HEK293 (cell line): ENCODE measurements around the gene DNAJB4.

Experiments
- CTCF ChIA-PET: fragments of 350-600 bp; formaldehyde crosslinking; extraction: SDS; loops from one replicate; lab custom pipeline; 2021; ENCODE audit warnings: antibody characterized with exemption; lab: Yijun Ruan, JAX
- POLR2A ChIA-PET: fragments of 300-600 bp; formaldehyde crosslinking; extraction: SDS; loops from one replicate; lab custom pipeline; 2020; ENCODE audit warnings: antibody characterized with exemption, inconsistent platforms; lab: Yijun Ruan, JAX
- H3K27ac ChIP-seq: fragments of 200-500 bp; sonication (Bioruptor generic); 2 replicates; pipeline ENCODE4 v1.5.1; 2014; ENCODE audit warnings: low read depth, low read length, control low read depth, inconsistent platforms; ENCODE audit errors: extremely low read depth
- H3K36me3 ChIP-seq, 2 experiments: fragments of 200-500 bp in 1 of 2; sonication (Bioruptor generic) in 1 of 2; 1 replicate in 1 of 2; 2 replicates in 1 of 2; pipeline ENCODE4 v1.5.1; 2014 to 2017; ENCODE audit warnings: inconsistent platforms in 2 of 2, low read length in 2 of 2; ENCODE audit not compliant: control insufficient read depth in 2 of 2, insufficient read depth in 1 of 2
- H3K4me1 ChIP-seq: fragments of 200-500 bp; sonication (Bioruptor generic); 2 replicates; pipeline ENCODE4 v1.5.1; 2014; ENCODE audit warnings: mild to moderate bottlenecking, low read length, inconsistent platforms; ENCODE audit not compliant: control insufficient read depth, insufficient read depth
- H3K4me3 ChIP-seq: 2 replicates; pipeline ENCODE4 v1.5.1; 2011; ENCODE audit warnings: low read depth, mild to moderate bottlenecking, control low read depth, low read length, moderate library complexity
- H3K9me3 ChIP-seq: fragments of 200-500 bp; sonication (Bioruptor generic); 2 replicates; pipeline ENCODE4 v1.5.1; 2014; ENCODE audit warnings: low read depth, low read length, inconsistent platforms; ENCODE audit not compliant: control insufficient read depth, insufficient read depth
- ELK4 ChIP-seq: IDR thresholded peaks from 2 replicates; pipeline ENCODE4 v1.6.1; 2011; ENCODE audit warnings: mild to moderate bottlenecking, low read depth, low read length, borderline replicate concordance
- INSM2 ChIP-seq: fragments of 450-650 bp; formaldehyde crosslinking; IDR thresholded peaks from 2 replicates; pipeline ENCODE4 v1.5.1; 2016; ENCODE audit warnings: missing biosample characterization, missing genetic modification characterization
- KLF17 ChIP-seq: fragments of 450-650 bp; formaldehyde crosslinking; IDR thresholded peaks from 2 replicates; pipeline ENCODE4 v1.5.1; 2016; ENCODE audit warnings: missing biosample characterization, missing genetic modification characterization
- PRDM1 ChIP-seq: fragments of 450-650 bp; formaldehyde crosslinking; IDR thresholded peaks from 2 replicates; pipeline ENCODE4; 2016; ENCODE audit warnings: missing biosample characterization, missing genetic modification characterization
- SALL2 ChIP-seq: fragments of 450-650 bp; formaldehyde crosslinking; IDR thresholded peaks from 2 replicates; pipeline ENCODE4 v1.5.0; 2017; ENCODE audit warnings: missing biosample characterization, mild to moderate bottlenecking, missing genetic modification characterization, borderline replicate concordance
- TCF7L2 ChIP-seq: IDR thresholded peaks from 2 replicates; pipeline ENCODE4 v1.6.1; 2011; ENCODE audit warnings: low read depth, mild to moderate bottlenecking, inconsistent platforms, low read length, moderate library complexity, borderline replicate concordance
- ZBTB17 ChIP-seq: fragments of 450-650 bp; formaldehyde crosslinking; IDR thresholded peaks from 2 replicates; pipeline ENCODE4 v1.5.1; 2016; ENCODE audit warnings: missing biosample characterization, missing genetic modification characterization
- ZBTB7A ChIP-seq: fragments of 450-650 bp; formaldehyde crosslinking; IDR thresholded peaks from 2 replicates; pipeline ENCODE4 v1.5.1; 2016; ENCODE audit warnings: low read depth, missing biosample characterization, missing genetic modification characterization
- ZFP69B ChIP-seq: fragments of 450-650 bp; formaldehyde crosslinking; IDR thresholded peaks from 2 replicates; pipeline ENCODE4 v1.5.1; 2016; ENCODE audit warnings: missing biosample characterization, missing genetic modification characterization
- ZNF121 ChIP-seq: fragments of 450-650 bp; formaldehyde crosslinking; IDR thresholded peaks from 2 replicates; pipeline ENCODE4 v1.5.1; 2016; ENCODE audit warnings: missing biosample characterization, missing genetic modification characterization
- ZNF133 ChIP-seq: fragments of 450-650 bp; formaldehyde crosslinking; IDR thresholded peaks from 2 replicates; pipeline ENCODE4 v1.5.1; 2016; ENCODE audit warnings: missing biosample characterization, missing genetic modification characterization
- ZNF146 ChIP-seq: fragments of 450-650 bp; formaldehyde crosslinking; IDR thresholded peaks from 2 replicates; pipeline ENCODE4 v1.5.1; 2016; ENCODE audit warnings: missing biosample characterization, missing genetic modification characterization
- ZNF202 ChIP-seq: fragments of 450-650 bp; formaldehyde crosslinking; IDR thresholded peaks from 2 replicates; pipeline ENCODE4 v1.5.1; 2016; ENCODE audit warnings: missing biosample characterization, missing genetic modification characterization, borderline replicate concordance
- ZNF211 ChIP-seq: fragments of 450-650 bp; formaldehyde crosslinking; IDR thresholded peaks from 2 replicates; pipeline ENCODE4 v1.5.1; 2016; ENCODE audit warnings: low read depth, missing biosample characterization, missing genetic modification characterization
- ZNF266 ChIP-seq: fragments of 450-650 bp; formaldehyde crosslinking; IDR thresholded peaks from 2 replicates; pipeline ENCODE4 v1.5.1; 2016; ENCODE audit warnings: missing biosample characterization, missing genetic modification characterization, low read depth
- ZNF335 ChIP-seq: fragments of 450-650 bp; formaldehyde crosslinking; conservative IDR thresholded peaks from 2 replicates; pipeline ENCODE4 v1.5.1; 2016; ENCODE audit warnings: missing biosample characterization, missing genetic modification characterization
- ZNF341 ChIP-seq: fragments of 450-650 bp; formaldehyde crosslinking; IDR thresholded peaks from 2 replicates; pipeline ENCODE4; 2016; ENCODE audit warnings: low read depth, missing biosample characterization, missing genetic modification characterization
- ZNF521 ChIP-seq: fragments of 450-650 bp; formaldehyde crosslinking; IDR thresholded peaks from 2 replicates; pipeline ENCODE4 v1.5.1; 2017; ENCODE audit warnings: missing biosample characterization, mild to moderate bottlenecking, missing genetic modification characterization
- ZNF600 ChIP-seq: fragments of 450-650 bp; formaldehyde crosslinking; IDR thresholded peaks from 2 replicates; pipeline ENCODE4 v1.5.1; 2016; ENCODE audit warnings: missing biosample characterization, missing genetic modification characterization
- ZNF629 ChIP-seq: fragments of 450-650 bp; formaldehyde crosslinking; IDR thresholded peaks from 2 replicates; pipeline ENCODE4 v1.5.1; 2017; ENCODE audit warnings: missing biosample characterization, missing genetic modification characterization
- ZNF658 ChIP-seq: fragments of 450-650 bp; formaldehyde crosslinking; IDR thresholded peaks from 2 replicates; pipeline ENCODE4; 2016; ENCODE audit warnings: missing biosample characterization, missing genetic modification characterization
- ZNF677 ChIP-seq: fragments of 450-650 bp; IDR thresholded peaks from 2 replicates; pipeline ENCODE4 v1.5.0; 2018; ENCODE audit warnings: missing biosample characterization, mild to moderate bottlenecking, missing genetic modification characterization, moderate library complexity

The DNAJB4 gene

GRCh38 chr1:77975907-77976306 lies 28.8 kb upstream of the DNAJB4 start (continued):
- no peak for TF ChIP-seq ZFP69B (tag by site-specific recombination)
- no peak for TF ChIP-seq ELK4
- TF ChIP-seq ZNF211 = no peak
- TF ChIP-seq ZNF677 (tag by site-specific recombination) = no peak
- no peak for TF ChIP-seq ZNF521 (tag by site-specific recombination)
- TF ChIP-seq ZNF600 = no peak
- no peak for TF ChIP-seq SALL2
- TF ChIP-seq ZNF266 (tag by site-specific recombination) = no peak
- TF ChIP-seq ZNF146 (tag by site-specific recombination) = no peak
- TF ChIP-seq INSM2 (tag by site-specific recombination) = no peak
- TF ChIP-seq ZNF133 = no peak
- TF ChIP-seq ZNF121 = no peak
- TF ChIP-seq TCF7L2 = peak; percentile 58; the same call in 1 of the 2 replicates
- no peak for TF ChIP-seq ZNF658 (tag by site-specific recombination)

GRCh38 chr1:77976433-77977076 lies 28.2 kb upstream of the DNAJB4 start:
- POLR2A ChIA-PET = interaction anchor here (0.7 to 8.3 kb wide), 3 partner anchors 28 to 641 kb away, joined by 3 to 137 read pairs (median 3); partner anchors contain the start of gene DNAJB4
- Histone ChIP-seq H3K27ac (no peak overlapping the region), H3K4me1 (peaks cover 6% of the 10 kb centered on the region; the same call in 1 of the 2 replicates), H3K9me3 (no peaks in the 10 kb centered on the region), H3K4me3 (peak overlapping the region; percentile 96)
- no peak for TF ChIP-seq ZNF202 (tag by site-specific recombination)
- TF ChIP-seq KLF17 (tag by site-specific recombination) = no peak
- no peak for TF ChIP-seq ZBTB7A (tag by site-specific recombination)
- peak; percentile 72 for TF ChIP-seq ZNF341
- TF ChIP-seq ZBTB17 (tag by site-specific recombination) = 0 out of 2 replicates have a peak, but pooled peaks have one; percentile 10
- TF ChIP-seq PRDM1 (tag by site-specific recombination) = peak; percentile 19; the same call in 1 of the 2 replicates
- peak; percentile 53; the same call in 1 of the 2 replicates for TF ChIP-seq ZNF121
- no peak for TF ChIP-seq ZNF629
- peak; percentile 73 for TF ChIP-seq ZNF335 (tag by site-specific recombination)
- TF ChIP-seq, all 188 proteins: peak for 5
- peaks cover 0 to 38% of the 10 kb centered on the region in 2 experiments; a peak in 2 of 3 replicates for H3K36me3 ChIP-seq
- CTCF ChIA-PET = interaction anchor here (0.7 to 1.2 kb wide), 3 partner anchors 21 to 146 kb away, joined by 3 to 10 read pairs (median 3); no protein-coding TSS in a partner anchor
